WERI-Rb-1 (cell line): ENCODE results near the gene ACKR1.

Experiments used
- DNase-seq: peaks from one replicate; pipeline ENCODE4 v3.0.0-alpha.2; 2020
- H3K27ac ChIP-seq: fragments of 250-450 bp; sonication (Bioruptor Pico); 2 replicates; pipeline ENCODE4 v1.5.1; 2020; ENCODE audit warnings: mild to moderate bottlenecking, moderate library complexity
- H3K27me3 ChIP-seq: fragments of 250-450 bp; sonication (Bioruptor Pico); 2 replicates; pipeline ENCODE4 v1.5.1; 2021; ENCODE audit warnings: mild to moderate bottlenecking, low read depth, moderate library complexity; ENCODE audit not compliant: insufficient read depth, severe bottlenecking
- H3K36me3 ChIP-seq: fragments of 250-450 bp; sonication (Bioruptor Pico); 2 replicates; pipeline ENCODE4 v1.5.1; 2020; ENCODE audit warnings: mild to moderate bottlenecking, moderate library complexity
- H3K4me3 ChIP-seq: 2 replicates; pipeline ENCODE4 v1.5.1; 2011; ENCODE audit warnings: low read depth, mild to moderate bottlenecking, control low read depth, low read length
- H3K9me3 ChIP-seq: fragments of 250-450 bp; sonication (Bioruptor Pico); 2 replicates; pipeline ENCODE4 v1.5.1; 2021; ENCODE audit warnings: mild to moderate bottlenecking, moderate library complexity; ENCODE audit not compliant: severe bottlenecking
- CTCF ChIP-seq: IDR thresholded peaks from 2 replicates; pipeline ENCODE4 v1.5.1; 2011; ENCODE audit warnings: low read depth, mild to moderate bottlenecking, control low read depth, inconsistent platforms, low read length

Gene ACKR1

GRCh38 chr1:159229896-159230295, 25.2 kb downstream of the ACKR1 start:
- no peak overlapping the region for H3K4me3 ChIP-seq
- TF ChIP-seq CTCF = no peak
- H3K27ac ChIP-seq = no peak overlapping the region
- H3K36me3 ChIP-seq = no peaks in the 10 kb centered on the region
- peaks cover 88% of the 10 kb centered on the region for H3K27me3 ChIP-seq
- no peak for DNase-seq
- no peaks in the 10 kb centered on the region for H3K9me3 ChIP-seq

GRCh38 chr1:159239551-159240220, 35.0 kb downstream of the ACKR1 start:
- H3K9me3 ChIP-seq = peaks cover 5% of the 10 kb centered on the region
- no peak overlapping the region for H3K27ac ChIP-seq
- no peak for DNase-seq
- no peak for TF ChIP-seq CTCF
- no peak overlapping the region for H3K4me3 ChIP-seq
- H3K27me3 ChIP-seq = peaks cover 41% of the 10 kb centered on the region
- no peaks in the 10 kb centered on the region for H3K36me3 ChIP-seq

GRCh38 chr1:159247266-159247665, 42.6 kb downstream of the ACKR1 start:
- H3K9me3 ChIP-seq = no peaks in the 10 kb centered on the region
- no peak for DNase-seq
- H3K36me3 ChIP-seq = no peaks in the 10 kb centered on the region
- H3K27me3 ChIP-seq = peaks cover 71% of the 10 kb centered on the region
- no peak overlapping the region for H3K27ac ChIP-seq
- H3K4me3 ChIP-seq = no peak overlapping the region
- no peak for TF ChIP-seq CTCF

GRCh38 chr1:159248311-159248710, 43.6 kb downstream of the ACKR1 start:
- H3K36me3 ChIP-seq = no peaks in the 10 kb centered on the region
- no peak overlapping the region for H3K27ac ChIP-seq
- H3K27me3 ChIP-seq = peaks cover 81% of the 10 kb centered on the region
- H3K4me3 ChIP-seq = no peak overlapping the region
- DNase-seq = no peak
- no peaks in the 10 kb centered on the region for H3K9me3 ChIP-seq
- no peak for TF ChIP-seq CTCF

GRCh38 chr1:159250638-159251216, 46.1 kb downstream of the ACKR1 start:
- Histone ChIP-seq H3K4me3 (no peak overlapping the region), H3K27ac (no peak overlapping the region), H3K27me3 (peaks cover 73% of the 10 kb centered on the region), H3K9me3 (no peaks in the 10 kb centered on the region), H3K36me3 (no peaks in the 10 kb centered on the region)
- no peak for TF ChIP-seq CTCF
- DNase-seq = no peak
